ENCODE results near the gene POC5.

Gene POC5

DNA sequence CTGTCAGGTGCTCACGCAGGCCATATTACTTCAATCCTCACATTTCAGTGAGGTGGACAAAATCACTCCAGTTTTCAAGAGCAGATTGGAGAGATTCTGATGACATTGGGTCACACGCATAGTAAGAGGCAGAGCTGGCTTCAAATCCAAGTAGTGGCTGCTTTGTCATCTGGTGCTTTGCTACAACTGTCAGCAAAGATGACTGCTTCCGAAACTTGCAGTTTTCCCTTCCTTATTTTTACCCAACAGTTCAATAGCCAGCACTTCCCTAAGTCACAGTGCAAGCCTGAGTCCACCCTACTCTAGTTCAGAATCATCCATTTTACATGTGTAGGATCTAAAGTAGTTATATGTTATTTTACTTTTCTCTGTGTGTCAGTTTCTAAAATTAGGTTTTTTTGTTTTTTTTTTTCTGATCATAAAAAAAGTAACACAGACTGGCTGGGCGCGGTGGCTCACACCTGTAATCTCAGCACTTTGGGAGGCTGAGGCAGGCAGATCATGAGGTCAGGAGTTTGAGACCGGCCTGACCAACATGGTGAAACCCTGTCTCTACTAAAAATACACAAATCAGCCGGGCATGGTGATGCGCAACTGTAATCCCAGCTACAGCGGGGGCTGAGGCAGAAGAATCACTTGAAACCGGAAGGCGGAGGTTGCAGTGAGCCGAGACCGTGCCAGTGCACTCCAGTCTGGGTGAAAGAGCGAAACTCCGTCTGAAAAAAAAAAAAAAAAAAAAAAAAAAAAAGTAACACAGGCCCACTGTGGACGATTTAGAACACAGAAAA lies 56.4 kb downstream of the POC5 start:
- DNase-seq (ENCODE audit: low read depth, low spot score), result no peak

DNA sequence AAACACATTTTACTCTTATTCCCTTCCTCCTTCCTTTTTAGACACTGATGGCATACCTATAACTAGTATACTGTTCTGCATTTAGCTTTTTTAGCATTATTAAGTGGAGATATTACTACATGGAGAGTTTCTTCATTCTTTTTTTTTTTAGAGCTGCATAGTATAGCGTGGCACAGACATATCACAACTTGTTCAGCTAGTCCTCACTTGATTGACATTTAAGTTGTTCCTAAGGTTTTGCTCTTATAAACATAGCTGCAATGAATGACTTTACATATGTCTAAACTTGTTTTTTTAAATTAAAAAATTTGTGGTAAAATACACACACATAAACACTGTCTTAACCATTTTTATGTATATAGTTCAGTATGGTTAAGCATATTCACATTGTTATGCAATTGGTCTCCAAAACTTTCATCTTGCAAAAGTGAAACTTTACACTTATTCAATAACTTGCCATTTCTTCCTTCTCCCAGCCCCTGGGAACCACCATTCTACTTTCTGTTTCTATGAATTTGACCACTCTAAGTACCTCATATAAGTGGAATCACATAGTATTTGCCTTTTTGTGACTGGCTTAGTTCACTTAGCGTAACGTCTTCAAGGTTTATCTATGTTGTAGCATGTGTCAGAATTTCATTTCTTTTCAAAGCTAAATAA lies 57.3 kb downstream of the POC5 start:
- no peak for DNase-seq (ENCODE audit: low read depth, low spot score)

DNA sequence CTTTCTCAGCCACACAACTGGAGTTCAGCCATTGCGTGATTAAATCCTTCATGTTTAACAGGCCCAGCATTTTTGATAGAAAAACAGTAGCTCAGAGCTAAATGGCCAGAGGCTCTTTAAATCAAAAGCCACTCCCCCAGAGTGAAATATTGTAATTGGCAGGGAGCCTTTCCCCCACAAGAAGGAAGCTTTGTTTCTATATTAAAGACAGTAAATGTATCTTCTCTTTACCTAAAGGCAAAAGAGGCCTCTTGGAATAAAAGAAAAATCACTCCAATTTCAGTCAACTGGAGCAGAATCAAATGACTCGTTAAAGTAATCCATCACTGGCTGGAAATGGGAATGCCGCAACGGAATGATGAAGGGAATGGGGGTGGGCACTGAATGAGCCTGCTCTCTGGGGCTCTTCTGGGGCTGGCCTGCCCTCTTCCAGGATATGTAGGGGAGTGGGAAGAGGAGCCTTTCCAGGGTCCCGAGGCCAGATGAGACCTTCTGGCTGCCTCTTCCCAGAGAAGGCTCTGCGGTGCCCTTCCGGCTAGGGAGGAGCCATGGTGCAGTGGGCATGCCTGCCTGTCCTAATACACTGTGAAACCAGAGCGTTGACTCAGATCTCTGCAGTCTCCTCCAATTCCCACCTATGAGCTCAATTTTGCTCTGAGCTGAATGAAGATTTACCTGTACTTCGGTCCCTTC lies 60.8 kb downstream of the POC5 start:
- DNase-seq (ENCODE audit: low read depth, low spot score), result peak; percentile 28

DNA sequence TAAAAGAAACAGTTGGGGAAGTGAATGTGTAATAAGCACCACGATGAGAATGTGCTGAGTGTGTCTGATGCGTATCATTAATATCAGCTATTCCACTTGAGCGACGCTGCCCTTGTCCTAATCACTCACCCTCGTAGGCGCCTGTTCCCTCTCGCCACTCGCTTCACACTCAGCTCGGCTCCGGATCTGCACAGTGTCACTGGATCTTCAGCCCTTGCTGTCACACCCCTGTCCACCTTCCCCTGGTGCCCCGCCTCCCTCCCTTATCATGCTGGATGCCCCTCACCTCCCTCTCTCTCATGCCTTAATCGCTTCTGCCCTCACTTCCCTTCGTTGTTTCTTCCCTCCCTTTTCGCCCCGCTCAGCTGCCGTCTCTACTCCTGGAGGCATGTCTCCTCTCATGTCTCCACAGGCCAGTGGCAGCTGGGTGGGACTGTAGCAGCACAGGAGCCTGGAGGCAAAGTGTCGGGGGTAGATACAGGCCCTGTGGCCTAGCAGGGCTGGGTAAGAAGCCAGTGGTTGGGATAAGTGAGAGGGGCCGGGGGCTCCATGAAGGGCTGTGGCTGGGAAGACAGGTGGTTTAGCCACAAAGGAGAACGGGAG lies 62.4 kb downstream of the POC5 start:
- DNase-seq (ENCODE audit: low read depth, low spot score), result peak; percentile 37

DNA sequence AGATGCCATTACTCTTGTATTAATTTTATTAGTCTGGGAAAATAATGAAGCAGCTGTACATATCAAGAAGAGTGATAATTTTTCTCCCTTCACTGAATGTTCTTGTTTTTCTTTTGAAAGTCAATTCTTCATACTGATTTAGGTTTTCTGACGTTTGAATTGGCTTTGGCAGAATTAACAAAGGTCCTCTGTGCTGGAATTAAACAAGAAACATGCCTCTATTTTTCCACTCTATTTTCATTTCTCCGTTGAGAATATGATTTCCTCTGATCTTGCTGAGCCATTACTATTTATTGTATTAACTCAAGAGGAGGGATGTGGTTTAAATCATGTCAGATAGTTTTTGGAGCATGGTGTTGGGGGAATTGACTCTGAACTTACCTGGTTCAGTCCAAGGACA lies 63.7 kb downstream of the POC5 start:
- DNase-seq (ENCODE audit: low read depth, low spot score), result no peak

DNA sequence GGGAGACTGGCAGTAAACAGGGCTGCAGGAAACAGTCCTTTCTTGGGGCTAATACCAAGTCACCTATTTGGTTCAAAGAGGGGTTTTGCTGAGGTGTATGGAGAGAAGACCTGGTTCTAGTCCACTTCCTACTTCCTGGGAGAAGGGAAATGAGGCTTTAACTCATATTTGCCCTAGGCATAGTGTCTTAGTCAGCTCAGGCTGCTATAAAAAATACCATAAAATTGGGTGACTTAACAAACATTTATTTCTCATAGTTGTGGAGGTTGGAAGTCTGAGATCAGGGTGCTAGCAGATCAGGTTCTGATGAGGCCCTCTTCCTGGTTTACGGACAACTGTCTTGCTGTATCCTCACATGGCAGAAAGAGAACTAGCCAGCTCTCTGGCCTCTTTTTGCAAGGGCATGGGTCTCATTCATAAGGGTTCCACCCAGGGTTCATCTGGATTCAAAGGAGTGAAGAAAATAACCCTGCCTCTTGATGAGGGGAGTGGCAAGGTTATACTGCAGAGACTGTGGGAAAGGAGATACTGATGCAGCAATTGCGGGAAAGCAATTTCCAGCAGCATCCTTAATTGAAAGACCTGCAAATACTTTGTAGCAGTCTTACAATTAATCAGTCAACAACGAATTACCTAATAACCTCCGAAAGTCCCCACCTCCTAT lies 65.5 kb downstream of the POC5 start:
- DNase-seq (ENCODE audit: low read depth, low spot score), result no peak

DNA sequence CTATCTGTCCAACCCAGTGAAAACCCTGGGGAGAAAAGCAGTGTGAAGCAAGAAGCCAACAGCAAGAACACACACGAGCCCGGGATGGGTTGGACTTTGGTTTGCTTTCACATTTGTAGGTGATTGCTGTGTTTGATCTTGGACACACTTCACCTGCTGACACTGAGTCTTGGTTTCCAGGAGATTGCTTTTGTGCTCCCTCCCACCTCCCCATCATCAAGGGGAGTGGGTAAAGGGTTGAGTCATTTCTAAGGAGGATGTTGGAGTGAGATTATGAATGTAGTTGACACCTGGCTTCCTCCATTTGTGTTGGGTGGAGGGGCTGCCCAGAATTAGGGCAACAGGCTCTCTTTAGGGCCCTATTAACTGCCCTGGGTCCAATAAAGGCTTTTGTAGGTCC lies 68.5 kb downstream of the POC5 start:
- no peak for DNase-seq (ENCODE audit: low read depth, low spot score)

DNA sequence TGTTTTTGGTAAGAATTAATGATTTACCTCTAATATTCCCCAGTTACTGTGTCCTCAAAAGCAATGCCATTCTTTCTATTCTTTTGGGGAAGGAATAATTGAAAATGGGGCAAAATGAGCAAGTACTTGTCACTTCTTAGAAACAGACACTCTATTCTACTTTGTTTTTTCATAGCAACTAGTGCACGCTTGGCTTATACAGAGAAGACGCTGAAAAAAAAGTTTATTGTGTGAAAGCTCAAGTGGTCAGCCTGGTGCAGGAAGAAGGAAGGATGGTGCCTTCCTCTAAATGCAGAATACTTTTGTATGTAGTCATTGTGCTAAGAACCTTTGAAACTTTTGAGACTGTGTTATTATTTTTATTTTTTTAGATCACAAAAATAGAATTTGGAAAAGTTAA lies 76.4 kb downstream of the POC5 start:
- no peak for DNase-seq (ENCODE audit: low read depth, low spot score)

DNA sequence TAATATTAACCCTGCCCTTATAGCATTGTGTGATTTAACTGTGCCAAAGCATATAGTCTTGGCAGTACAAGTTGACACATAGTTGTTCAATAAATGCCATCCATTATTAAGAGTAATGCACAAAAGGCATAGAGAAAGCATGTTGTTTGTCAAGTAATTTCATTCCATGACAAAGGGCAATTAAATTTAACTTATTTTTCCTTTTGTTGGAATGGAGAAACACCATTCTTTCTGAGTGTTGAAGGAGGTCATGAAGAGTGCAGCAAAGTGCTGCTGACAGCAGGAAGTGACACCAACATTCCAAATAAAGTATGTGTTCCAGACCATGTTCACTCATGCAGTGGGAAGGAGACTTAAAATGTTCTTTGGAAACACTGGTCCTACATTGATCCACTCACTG lies 76.8 kb downstream of the POC5 start:
- DNase-seq (ENCODE audit: low read depth, low spot score), result no peak

DNA sequence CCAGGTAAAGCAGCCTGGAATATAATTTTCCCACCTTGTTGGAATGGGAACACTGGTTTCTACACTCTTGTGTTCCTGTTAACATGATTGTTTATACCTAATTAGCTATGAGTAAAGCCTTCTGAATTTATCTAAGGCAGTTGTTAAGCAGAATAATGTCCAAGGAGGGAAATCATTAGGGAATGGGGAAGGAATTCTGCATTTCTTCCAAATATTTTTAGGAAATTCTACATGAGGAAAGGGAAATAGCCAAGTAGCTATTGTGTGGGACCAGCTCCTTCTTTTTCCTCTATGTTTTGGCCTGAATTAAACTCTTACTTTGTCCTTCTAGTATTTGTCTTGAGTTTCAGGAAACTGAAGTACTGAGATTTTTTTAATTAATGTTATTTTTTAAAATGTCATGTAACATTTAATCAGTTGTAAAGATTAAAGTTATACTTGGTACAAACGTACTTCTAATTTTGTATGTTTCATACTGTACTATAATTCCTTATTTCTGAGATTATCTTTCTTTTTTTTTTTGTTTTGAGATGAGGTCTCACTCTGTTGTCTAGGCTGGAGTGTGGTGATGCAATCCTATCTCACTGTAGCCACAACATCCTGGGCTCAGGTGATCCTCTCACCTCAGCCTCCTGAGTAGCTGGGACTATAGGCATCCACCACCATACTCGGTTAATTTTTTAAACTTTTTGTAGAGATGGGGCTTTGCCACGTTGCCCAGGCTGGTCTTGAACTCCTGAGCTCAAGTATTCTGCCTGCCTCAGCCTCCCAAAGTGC lies 77.5 kb downstream of the POC5 start:
- no peak for DNase-seq (ENCODE audit: low read depth, low spot score)

DNA sequence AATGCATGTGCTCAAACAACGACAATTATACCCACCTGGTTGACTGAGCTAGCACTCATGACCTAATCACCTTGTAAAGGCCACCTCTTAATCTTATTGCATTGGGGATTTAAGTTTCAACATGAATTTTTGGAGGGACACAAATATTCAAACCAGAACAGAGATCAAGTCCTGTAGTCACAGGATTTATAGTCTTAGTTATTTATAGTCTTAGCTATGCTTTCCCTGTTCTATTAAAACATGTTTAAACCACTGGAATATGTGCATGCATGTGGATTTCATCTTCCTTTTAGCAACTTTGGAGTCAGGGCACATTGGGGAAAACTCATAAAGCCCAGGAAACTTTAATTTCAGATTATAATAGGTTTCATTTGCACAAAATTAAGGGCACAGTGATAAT lies 79.3 kb downstream of the POC5 start:
- no peak for DNase-seq (ENCODE audit: low read depth, low spot score)

DNA sequence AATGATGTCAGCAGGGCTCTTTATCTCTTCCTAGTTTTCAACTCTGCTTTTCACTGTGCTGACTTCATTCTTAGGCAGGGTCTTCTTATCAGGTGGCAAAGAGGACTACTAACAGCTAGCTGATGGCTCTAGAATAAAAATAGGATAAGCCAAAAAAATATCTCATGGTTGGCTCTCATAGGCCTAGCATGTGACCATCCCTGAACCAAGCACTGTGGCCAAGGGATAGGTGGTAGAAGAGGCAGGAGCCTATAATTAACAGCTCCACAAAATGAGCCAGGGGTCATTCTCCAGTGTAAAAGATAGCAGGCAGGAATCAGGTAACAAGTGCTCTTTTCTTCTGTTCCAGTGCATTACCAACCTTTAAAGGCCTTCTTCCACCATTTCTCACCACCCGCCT lies 84.9 kb downstream of the POC5 start:
- DNase-seq (ENCODE audit: low read depth, low spot score), result no peak

DNA sequence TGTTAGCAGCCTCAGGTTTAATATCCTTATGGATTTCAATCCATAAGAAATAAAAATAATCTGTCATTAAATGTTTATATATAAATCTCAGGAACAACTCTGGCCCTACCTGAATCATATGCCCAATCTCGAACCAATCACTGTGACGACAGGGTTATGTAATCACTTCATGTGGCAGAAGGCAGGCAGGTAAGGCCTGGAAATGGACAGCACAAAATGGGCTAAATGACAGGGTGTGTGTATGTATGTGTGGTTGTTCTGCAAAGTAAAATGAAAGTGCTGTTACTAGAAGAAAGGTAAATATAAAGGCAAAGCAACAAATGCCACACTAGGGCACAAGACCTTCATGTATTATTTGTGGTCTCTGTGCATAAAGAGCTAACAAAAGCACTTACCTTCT lies 86.4 kb downstream of the POC5 start:
- no peak for DNase-seq (ENCODE audit: low read depth, low spot score)

DNA sequence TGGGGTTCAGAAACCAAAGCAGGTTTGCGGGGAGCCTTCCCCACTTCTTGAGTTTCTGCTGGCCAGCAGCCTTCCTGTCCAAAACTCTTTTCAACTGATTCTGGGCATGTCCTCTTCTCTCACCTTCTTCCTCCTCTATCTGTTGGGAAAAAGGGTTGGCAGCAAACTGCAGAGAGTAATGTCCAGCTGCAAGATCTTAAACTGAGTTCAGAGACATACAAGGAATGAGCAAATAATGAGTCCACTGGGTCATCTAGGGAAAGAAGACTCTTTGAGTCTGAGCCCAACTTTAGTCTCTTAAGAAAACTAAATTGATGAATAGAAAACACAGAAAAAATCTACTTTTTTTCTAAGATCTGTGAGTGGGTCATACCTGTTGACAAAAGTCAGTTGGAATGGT lies 89.4 kb downstream of the POC5 start:
- DNase-seq (ENCODE audit: low read depth, low spot score), result no peak

DNA sequence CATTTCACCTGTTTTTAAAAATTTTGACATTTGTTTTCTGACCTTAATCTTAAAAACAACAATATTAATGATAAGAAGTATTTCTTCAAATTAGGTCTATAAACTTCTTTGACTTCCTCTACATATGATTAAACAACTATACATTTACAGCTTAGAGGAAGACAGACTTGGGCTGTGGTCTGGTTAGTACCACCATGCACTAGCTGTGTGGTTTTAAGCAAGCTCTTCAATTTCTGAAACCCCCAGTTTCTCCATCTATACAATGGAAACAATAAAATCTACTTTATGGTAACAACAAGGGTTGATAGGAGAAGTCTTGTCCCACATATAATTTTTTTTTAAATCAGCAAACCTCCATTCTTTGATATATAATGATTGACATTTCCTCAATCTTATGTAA lies 90.3 kb downstream of the POC5 start:
- no peak for DNase-seq (ENCODE audit: low read depth, low spot score)

All from ELF-1 (cell line).